AG09319 (cell line): ENCODE measurements around the gene TVP23A.
A peak's percentile ranks its signal among the peaks of the same experiment; 100 is the strongest.
"Not testable (repeated sequence)": the region's sequence is repeated elsewhere in the genome, so short reads cannot be mapped to it uniquely, and the experiment has no call there.

Experiments used
- DNase-seq: peaks from one replicate; pipeline ENCODE4 v3.0.0-alpha.2; 2010; ENCODE audit warnings: low read depth; ENCODE audit errors: extremely low read depth
- CTCF ChIP-seq: IDR thresholded peaks from 2 replicates; pipeline ENCODE4 v1.5.1; 2011; ENCODE audit warnings: low read depth, mild to moderate bottlenecking, inconsistent platforms, low read length, moderate library complexity

The TVP23A gene

DNA sequence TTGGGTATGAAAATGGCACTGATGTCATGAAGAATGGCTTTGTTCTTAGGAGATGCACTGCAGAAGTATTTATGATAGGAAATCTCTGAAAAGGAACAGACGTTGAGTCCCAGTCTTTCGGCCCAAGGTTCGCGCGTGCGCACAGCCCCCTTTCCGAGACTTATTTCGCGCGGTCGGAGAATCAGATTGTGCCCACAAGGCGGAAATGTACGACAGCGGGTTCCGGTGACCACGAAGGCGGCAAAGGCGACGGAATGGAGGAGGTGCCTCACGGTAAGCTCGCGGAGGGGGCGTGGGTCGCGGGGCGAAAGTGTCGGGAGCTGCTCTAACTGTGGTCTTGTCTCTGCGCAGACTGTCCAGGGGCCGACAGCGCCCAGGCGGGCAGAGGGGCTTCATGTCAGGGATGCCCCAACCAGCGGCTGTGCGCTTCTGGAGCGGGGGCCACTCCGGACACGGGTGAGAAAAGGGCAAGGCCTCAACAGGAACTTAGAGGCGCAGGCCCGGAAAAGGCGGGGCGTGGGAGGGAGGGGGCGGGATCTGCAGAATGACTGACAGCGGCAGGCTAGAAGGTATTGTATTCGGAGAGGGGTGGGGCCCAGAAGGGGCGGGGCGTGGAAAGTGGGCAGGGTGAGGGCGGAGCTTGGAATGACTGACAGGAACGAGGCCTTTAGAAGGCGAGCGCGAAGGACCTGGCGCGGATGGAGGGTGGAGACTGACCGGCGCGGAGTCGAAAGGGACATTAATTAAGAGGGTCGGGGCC lies 74.8 kb downstream of the TVP23A start, which contains the start of gene NUBP1:
TSS of gene NUBP1 (plus strand) at position 233 of the 760 bp plus-strand sequence. CDS start at position 255, 22 bp downstream.
- TF ChIP-seq CTCF: no peak
- peak; percentile 97 for DNase-seq

- TF ChIP-seq CTCF: no peak
- no peak for DNase-seq
Measured at GRCh38 chr16:10743227-10743609, 75.4 kb downstream of the TVP23A start.

GRCh38 chr16:10741844-10742243 lies 76.8 kb downstream of the TVP23A start:
- DNase-seq: no peak
- TF ChIP-seq CTCF: no peak

DNA sequence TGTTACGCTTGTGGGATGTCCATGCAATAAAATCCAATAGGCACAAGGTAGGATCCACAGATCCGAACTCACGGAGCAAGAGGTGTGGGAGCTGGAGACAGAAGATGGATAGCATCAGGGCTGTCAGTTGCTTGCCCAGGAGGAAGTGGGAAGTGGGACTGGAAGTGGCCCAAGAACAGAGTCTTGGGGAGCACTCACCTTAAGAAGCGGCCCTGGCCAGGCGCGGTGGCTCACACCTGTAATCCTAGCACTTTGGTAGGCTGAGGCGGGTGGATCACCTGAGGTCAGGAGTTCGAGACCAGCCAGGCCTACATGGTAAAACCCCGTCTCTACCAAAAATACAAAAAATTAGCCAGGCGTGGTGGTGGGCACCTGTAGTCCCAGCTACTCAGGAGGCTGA lies 77.3 kb downstream of the TVP23A start:
- DNase-seq: not testable (repeated sequence)

DNA sequence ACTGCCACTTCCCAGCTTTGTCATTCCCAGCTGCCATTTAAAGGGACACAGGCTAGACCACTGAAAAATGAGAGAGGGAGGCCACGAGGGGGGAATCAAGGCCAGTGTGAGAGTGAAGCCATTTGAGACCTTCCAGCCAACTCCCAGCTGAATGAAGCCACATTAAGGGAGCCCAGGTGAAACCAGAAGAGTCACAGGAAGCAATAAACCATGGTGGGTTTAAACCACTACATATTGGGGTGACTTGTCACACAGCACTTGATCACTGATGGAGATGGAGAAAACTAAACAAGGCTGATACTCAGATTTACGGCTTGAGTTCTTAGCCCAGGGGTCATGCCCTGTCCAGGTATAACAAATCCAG lies 77.8 kb downstream of the TVP23A start:
- no peak for TF ChIP-seq CTCF
- DNase-seq: no peak

- no peak for TF ChIP-seq CTCF
- no peak for DNase-seq
Measured at GRCh38 chr16:10740000-10740844, 78.4 kb downstream of the TVP23A start.

- no peak for TF ChIP-seq CTCF
- DNase-seq: peak; percentile 30
Measured at GRCh38 chr16:10738231-10739077, 80.1 kb downstream of the TVP23A start.
